A673 (cell line): ENCODE data around the gene AIP. TPM values are rescaled to one million over a fixed set of nuclear protein-coding genes. Genes with fewer than 3 reads are reported as not detected.

ENCODE experiments used
- BruUV-seq: library from RNA; stranded (reverse); fragments of 400-500 nt; replicated peaks from 2 replicates; lab custom pipeline; 2021; lab: Mats Ljungman, UMichigan
- CTCF ChIA-PET: fragments of 300-600 bp; sonication (Branson Sonifier 250); formaldehyde crosslinking; loops from one replicate; lab custom pipeline; 2022; ENCODE audit warnings: antibody characterized with exemption; lab: Charles Lee
- POLR2A ChIA-PET: fragments of 300-600 bp; sonication (Branson Sonifier 250); formaldehyde crosslinking; loops from one replicate; lab custom pipeline; 2022; ENCODE audit warnings: antibody characterized with exemption; ENCODE audit not compliant: low non-redundant PET; lab: Charles Lee
- DNase-seq: peaks from one replicate; pipeline ENCODE4 v3.0.0-alpha.2; 2015; ENCODE audit warnings: low spot score
- H3K27ac ChIP-seq: fragments of 200-600 bp; sonication (generic); 2 replicates; pipeline ENCODE4 v1.5.1; 2016; ENCODE audit warnings: mixed run types, low read depth, mild to moderate bottlenecking, mixed read lengths, antibody characterized with exemption, low read length; ENCODE audit not compliant: poor library complexity, severe bottlenecking
- H3K27me3 ChIP-seq: fragments of 200-600 bp; sonication (generic); replicated peaks from 2 replicates; pipeline ENCODE4 v1.6.1; 2017; ENCODE audit warnings: mixed run types, low read depth, mild to moderate bottlenecking, mixed read lengths, antibody characterized with exemption, low read length; ENCODE audit not compliant: insufficient read depth, poor library complexity
- H3K36me3 ChIP-seq: fragments of 200-600 bp; sonication (generic); 2 replicates; pipeline ENCODE4 v1.6.1; 2016; ENCODE audit warnings: mixed run types, mild to moderate bottlenecking, mixed read lengths, antibody characterized with exemption, low read length; ENCODE audit not compliant: insufficient read depth, poor library complexity, severe bottlenecking
- H3K4me1 ChIP-seq: fragments of 200-600 bp; sonication (generic); 2 replicates; pipeline ENCODE4 v1.6.1; 2017; ENCODE audit warnings: mixed run types, mild to moderate bottlenecking, mixed read lengths, antibody characterized with exemption, low read length; ENCODE audit not compliant: insufficient read depth, poor library complexity, severe bottlenecking
- H3K4me3 ChIP-seq: fragments of 200-600 bp; sonication (generic); 2 replicates; pipeline ENCODE4 v1.5.1; 2016; ENCODE audit warnings: low read depth, mixed run types, mild to moderate bottlenecking, mixed read lengths, low read length; ENCODE audit not compliant: poor library complexity, severe bottlenecking
- H3K9me3 ChIP-seq: fragments of 200-600 bp; sonication (generic); 2 replicates; pipeline ENCODE4 v1.6.1; 2016; ENCODE audit warnings: mixed run types, low read depth, mild to moderate bottlenecking, mixed read lengths, antibody characterized with exemption, low read length; ENCODE audit not compliant: poor library complexity, severe bottlenecking
- EZH2 ChIP-seq: fragments of 200-600 bp; sonication (generic); IDR thresholded peaks from 2 replicates; pipeline ENCODE4 v1.6.1; 2017; ENCODE audit warnings: borderline replicate concordance, low read depth, mild to moderate bottlenecking, mixed read lengths, antibody characterized with exemption, low read length; ENCODE audit not compliant: poor library complexity, severe bottlenecking
- intact Hi-C: fragments of 100-400 bp; cut with micrococcal nuclease; formaldehyde crosslinking; loops from one replicate; pipeline ENCODE4 v1.10.0; 2022; ENCODE audit not compliant: unreplicated experiment
- total RNA-seq: library from RNA; stranded (reverse); gene quantifications from 2 replicates; pipeline ENCODE4 v1.2.3, GENCODE V29; 2021
- TF ChIP-seq, protein P1 (sequence below): fragments of 300-800, 200-600 bp; sonication (generic); conservative IDR thresholded peaks from 2 replicates; pipeline ENCODE4 v1.5.1; 2017; ENCODE audit warnings: low read depth, mild to moderate bottlenecking, antibody characterized with exemption, low read length, moderate library complexity, mixed read lengths

Gene AIP
- total RNA-seq, 1 experiment from 2014 or later, result 66.0 TPM

DNA sequence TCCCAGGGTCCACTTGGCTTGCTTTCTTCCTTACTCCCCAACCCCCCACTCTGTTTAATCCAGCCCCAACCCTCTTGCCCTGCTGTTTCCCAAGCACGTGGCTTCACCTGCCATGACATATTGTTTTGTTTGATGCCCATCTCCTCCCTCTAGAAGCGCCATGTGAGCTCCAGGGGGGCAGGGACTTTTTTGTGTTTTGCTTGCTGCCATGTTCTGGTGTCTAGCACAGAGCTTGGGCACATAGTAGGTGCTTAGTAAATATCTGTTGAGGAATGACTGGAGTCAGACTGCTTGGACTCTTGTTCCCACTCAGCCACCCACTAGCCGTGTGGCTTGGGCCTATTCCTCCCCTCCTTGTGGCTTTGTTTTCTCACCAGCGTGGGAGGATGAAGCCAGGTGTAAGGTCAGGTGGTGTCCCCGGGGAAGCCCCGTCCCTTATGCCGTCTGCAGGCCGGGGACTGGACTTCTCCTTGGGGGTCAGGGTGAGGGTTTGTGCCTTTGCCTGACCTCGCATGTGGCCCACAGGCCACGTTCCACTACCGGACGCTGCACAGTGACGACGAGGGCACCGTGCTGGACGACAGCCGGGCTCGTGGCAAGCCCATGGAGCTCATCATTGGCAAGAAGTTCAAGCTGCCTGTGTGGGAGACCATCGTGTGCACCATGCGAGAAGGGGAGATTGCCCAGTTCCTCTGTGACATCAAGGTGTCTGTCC is 3.8 kb downstream of the AIP start:
- DNase-seq, result no peak
- ChIA-PET POLR2A (no interaction called here), CTCF (interaction anchor here (0.5 kb wide), 1 partner anchor 26 kb away, joined by 4 read pairs; no protein-coding TSS in a partner anchor)
- peaks cover 9% of the 10 kb centered on the region for H3K4me1 ChIP-seq
- intact Hi-C loops, result no loop called here
- H3K36me3 ChIP-seq, result peaks cover 13% of the 10 kb centered on the region
- no peak overlapping the region for H3K4me3 ChIP-seq
- BruUV-seq, result no TSS peak
- no peaks in the 10 kb centered on the region for H3K27me3 ChIP-seq
- no peak overlapping the region for H3K27ac ChIP-seq
- no peaks in the 10 kb centered on the region for H3K9me3 ChIP-seq
- no peak for TF ChIP-seq EZH2
- TF ChIP-seq, protein P1, sequence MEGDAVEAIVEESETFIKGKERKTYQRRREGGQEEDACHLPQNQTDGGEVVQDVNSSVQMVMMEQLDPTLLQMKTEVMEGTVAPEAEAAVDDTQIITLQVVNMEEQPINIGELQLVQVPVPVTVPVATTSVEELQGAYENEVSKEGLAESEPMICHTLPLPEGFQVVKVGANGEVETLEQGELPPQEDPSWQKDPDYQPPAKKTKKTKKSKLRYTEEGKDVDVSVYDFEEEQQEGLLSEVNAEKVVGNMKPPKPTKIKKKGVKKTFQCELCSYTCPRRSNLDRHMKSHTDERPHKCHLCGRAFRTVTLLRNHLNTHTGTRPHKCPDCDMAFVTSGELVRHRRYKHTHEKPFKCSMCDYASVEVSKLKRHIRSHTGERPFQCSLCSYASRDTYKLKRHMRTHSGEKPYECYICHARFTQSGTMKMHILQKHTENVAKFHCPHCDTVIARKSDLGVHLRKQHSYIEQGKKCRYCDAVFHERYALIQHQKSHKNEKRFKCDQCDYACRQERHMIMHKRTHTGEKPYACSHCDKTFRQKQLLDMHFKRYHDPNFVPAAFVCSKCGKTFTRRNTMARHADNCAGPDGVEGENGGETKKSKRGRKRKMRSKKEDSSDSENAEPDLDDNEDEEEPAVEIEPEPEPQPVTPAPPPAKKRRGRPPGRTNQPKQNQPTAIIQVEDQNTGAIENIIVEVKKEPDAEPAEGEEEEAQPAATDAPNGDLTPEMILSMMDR, result no peak

DNA sequence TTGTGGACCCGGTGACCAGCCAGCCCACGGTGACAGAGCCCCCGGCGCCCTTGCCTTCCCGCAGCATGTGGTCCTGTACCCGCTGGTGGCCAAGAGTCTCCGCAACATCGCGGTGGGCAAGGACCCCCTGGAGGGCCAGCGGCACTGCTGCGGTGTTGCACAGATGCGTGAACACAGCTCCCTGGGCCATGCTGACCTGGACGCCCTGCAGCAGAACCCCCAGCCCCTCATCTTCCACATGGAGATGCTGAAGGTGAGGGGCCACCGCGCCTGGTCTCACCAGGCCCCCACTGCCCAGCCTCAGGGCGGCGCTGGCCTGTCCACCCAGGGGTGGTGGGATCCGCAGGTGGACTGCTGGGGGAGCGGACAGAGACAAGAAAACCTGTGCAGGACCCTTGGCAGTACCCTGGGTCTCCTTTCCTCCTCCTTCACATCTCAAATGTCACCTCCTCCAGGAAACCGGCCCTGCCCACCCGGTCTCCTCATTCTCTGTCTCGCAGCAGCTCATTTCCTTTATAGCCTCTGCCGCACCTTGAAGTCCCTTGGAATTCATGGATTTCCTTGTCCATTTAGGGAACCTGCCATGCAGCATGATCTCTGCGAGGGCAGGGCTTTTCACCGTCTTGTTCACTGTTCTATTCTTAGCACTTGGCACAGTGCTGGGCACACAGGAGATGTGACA is 6.5 kb downstream of the AIP start:
- intact Hi-C loops, result no loop called here
- ChIA-PET POLR2A (no interaction called here), CTCF (interaction anchor here (0.5 kb wide), 1 partner anchor 226 kb away, joined by 5 read pairs; no protein-coding TSS in a partner anchor)
- no peak for TF ChIP-seq EZH2
- TF ChIP-seq, protein P1, result no peak
- no peaks in the 10 kb centered on the region for H3K9me3 ChIP-seq
- no peak for DNase-seq
- peaks cover 30% of the 10 kb centered on the region for H3K36me3 ChIP-seq
- no peaks in the 10 kb centered on the region for H3K4me1 ChIP-seq
- H3K4me3 ChIP-seq, result no peak overlapping the region
- no peak overlapping the region for H3K27ac ChIP-seq
- no TSS peak for BruUV-seq
- H3K27me3 ChIP-seq, result no peaks in the 10 kb centered on the region

DNA sequence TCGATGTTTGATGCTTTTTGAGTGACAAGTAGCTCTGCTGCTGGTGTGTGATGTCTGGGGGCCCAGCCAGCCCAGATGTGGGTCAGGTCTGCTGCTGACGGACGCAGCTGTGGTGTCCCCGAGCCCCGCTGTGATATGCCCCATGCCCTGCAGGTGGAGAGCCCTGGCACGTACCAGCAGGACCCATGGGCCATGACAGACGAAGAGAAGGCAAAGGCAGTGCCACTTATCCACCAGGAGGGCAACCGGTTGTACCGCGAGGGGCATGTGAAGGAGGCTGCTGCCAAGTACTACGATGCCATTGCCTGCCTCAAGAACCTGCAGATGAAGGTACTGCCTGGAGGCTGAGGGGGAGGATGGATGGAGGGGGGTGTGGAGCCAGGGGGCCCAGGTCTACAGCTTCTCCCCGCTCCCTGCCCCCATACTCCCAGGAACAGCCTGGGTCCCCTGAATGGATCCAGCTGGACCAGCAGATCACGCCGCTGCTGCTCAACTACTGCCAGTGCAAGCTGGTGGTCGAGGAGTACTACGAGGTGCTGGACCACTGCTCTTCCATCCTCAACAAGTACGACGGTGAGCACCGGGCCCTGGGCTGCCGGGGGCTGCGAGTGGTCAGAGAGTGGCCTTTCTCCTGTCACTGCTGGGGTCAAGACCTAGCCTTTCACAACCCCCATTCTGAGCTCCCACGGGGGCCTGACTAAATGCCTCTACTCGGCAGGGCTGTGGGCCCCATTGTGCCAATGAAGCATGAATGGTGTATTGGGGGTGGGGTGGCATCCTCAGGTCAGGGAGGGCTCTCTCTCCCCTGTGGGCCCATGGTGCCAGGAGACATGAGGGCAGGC is 7.3 kb downstream of the AIP start:
- H3K27me3 ChIP-seq, result no peaks in the 10 kb centered on the region
- H3K36me3 ChIP-seq, result peaks cover 30% of the 10 kb centered on the region
- POLR2A ChIA-PET, result no interaction called here
- no peaks in the 10 kb centered on the region for H3K9me3 ChIP-seq
- H3K4me1 ChIP-seq, result no peaks in the 10 kb centered on the region
- TF ChIP-seq EZH2, result no peak
- TF ChIP-seq, protein P1, result no peak
- CTCF ChIA-PET, result interaction anchor here (0.6 kb wide), 1 partner anchor 11 kb away, joined by 15 read pairs; no protein-coding TSS in a partner anchor
- H3K27ac ChIP-seq, result no peak overlapping the region
- no peak for DNase-seq
- H3K4me3 ChIP-seq, result no peak overlapping the region
- TSS peak; percentile 66 for BruUV-seq
- intact Hi-C loops, result no loop called here
